Measurements from ENCODE around the gene HHIPL2.

The HHIPL2 gene

DNA sequence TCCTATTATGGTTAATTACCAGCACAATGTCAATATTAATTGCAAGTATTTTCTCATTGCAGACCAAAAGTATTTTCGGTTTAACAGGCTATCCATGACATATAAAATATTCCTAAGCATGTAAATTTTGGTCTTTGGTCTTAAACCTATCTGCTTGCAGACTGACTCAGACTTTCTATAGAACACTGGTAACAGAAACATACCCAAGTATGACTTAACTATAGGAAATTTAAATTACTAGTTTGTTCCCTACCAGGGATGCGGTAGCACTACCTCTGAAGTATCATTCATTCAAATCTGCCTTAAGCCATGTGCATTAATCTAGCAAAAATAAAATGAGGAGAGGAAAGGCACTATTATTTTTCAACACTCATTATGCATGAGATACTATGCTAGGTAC is 38.9 kb upstream of the HHIPL2 start:
- TF ChIP-seq CTCF (IDR thresholded peaks at IDR 0.05; ENCODE audit: control extremely low read depth, extremely low read depth, low read depth, missing control alignments), result no peak
- CTCF ChIA-PET, result interaction anchor here (0.6 kb wide), 1 partner anchor 26 kb away, joined by 3 read pairs; no protein-coding TSS in a partner anchor
- DNase-seq (ENCODE audit: extremely low spot score), result no peak
- POLR2A ChIA-PET, result no interaction called here

DNA sequence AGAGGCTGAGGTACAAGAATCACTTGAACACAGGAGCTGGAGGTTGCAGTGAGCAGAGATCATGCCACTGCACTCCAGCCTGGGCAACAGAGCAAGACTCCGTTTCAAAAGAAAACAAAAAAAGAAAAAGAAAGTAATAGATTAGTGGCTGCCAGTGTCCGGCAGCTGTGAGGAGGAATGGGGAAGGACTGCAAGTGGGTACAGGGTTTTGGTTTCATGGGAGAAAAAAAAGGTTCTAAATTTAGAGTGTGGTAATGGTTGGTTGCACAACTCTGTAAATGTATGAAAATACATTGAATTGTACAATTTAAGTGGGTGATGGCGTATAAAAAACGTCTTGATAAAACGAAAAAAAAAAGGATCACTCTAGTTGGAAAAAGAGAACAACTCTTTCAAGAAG is 35.2 kb upstream of the HHIPL2 start:
- CTCF ChIA-PET, result interaction anchor here (1.4 kb wide), 1 partner anchor 16 kb away, joined by 4 read pairs; no protein-coding TSS in a partner anchor
- DNase-seq (ENCODE audit: extremely low spot score), result peak; percentile 42
- POLR2A ChIA-PET, result no interaction called here
- TF ChIP-seq CTCF (IDR thresholded peaks at IDR 0.05; ENCODE audit: control extremely low read depth, extremely low read depth, low read depth, missing control alignments), result no peak

- CTCF ChIA-PET, result interaction anchor here (3.4 kb wide), 1 partner anchor 52 kb away, joined by 10 read pairs; no protein-coding TSS in a partner anchor
- peak; percentile 11 for DNase-seq (ENCODE audit: extremely low spot score)
- no peak for TF ChIP-seq CTCF (IDR thresholded peaks at IDR 0.05; ENCODE audit: control extremely low read depth, extremely low read depth, low read depth, missing control alignments)
- POLR2A ChIA-PET, result no interaction called here
Observed at GRCh38 chr1:222582099-222582774, 34.3 kb upstream of the HHIPL2 start.

- POLR2A ChIA-PET, result no interaction called here
- CTCF ChIA-PET, result interaction anchor here (3.4 kb wide), 1 partner anchor 55 kb away, joined by 10 read pairs; no protein-coding TSS in a partner anchor
- TF ChIP-seq CTCF (IDR thresholded peaks at IDR 0.05; ENCODE audit: control extremely low read depth, extremely low read depth, low read depth, missing control alignments), result no peak
- DNase-seq (ENCODE audit: extremely low spot score), result no peak
Observed at GRCh38 chr1:222579316-222579715, 31.4 kb upstream of the HHIPL2 start.

DNA sequence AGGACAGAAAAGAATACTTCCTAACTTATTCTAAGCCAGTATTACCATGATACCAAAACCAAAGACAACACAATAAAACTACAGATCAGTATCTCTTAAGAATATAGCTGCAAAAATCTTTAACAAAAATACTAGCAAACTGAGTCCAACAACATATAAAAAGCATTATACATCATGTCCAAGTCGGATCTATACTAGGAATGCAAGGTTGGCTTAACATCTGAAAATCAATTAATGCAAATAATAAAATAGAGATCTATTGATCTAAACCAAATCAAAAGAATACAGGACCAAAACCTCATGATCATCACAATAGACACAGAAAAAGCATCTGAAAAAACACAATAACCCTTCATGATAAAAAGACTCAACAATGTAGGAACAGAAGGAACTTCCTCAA is 22.9 kb upstream of the HHIPL2 start:
- POLR2A ChIA-PET, result no interaction called here
- CTCF ChIA-PET, result interaction anchor here (0.9 kb wide), 1 partner anchor 36 kb away, joined by 3 read pairs; no protein-coding TSS in a partner anchor
- DNase-seq (ENCODE audit: extremely low spot score), result no peak
- no peak for TF ChIP-seq CTCF (IDR thresholded peaks at IDR 0.05; ENCODE audit: control extremely low read depth, extremely low read depth, low read depth, missing control alignments)

DNA sequence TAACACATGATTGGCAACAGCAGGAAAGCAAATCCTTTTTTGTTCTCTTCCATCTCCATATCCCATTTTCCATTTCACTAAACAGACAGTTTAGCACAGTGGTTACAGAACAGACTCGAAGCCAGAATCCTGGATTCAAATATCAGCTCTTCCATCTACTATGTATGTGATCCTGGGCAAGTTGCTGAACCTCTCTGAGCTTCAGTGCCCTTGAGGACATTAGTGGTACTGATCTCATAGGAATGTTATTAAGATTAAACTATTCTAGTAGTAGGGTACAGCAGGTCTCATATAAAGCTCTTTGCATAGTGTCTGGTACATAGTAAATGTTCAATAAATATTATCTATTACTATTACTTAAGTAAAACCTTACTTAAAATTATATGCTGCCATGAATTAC is 13.8 kb upstream of the HHIPL2 start:
- POLR2A ChIA-PET, result no interaction called here
- TF ChIP-seq CTCF (IDR thresholded peaks at IDR 0.05; ENCODE audit: control extremely low read depth, extremely low read depth, low read depth, missing control alignments), result no peak
- DNase-seq (ENCODE audit: extremely low spot score), result no peak
- CTCF ChIA-PET, result interaction anchor here (1.2 to 2.3 kb wide), 4 partner anchors 8 to 106 kb away, joined by 3 to 7 read pairs (median 4); partner anchors contain the start of gene TAF1A

Measured in GM10248 (cell line).